ENCODE results near the gene CPLX4. TPM values are rescaled to one million over a fixed set of nuclear protein-coding genes. Genes with fewer than 3 reads are reported as not detected.
A peak's percentile ranks its signal among the peaks of the same experiment; 100 is the strongest.

CPLX4 gene
- total and polyA plus RNA-seq, 5 experiments from 2014 or later: not detected

- ATAC-seq (no peak), DNase-seq (peak in 3 of 10 donors; percentile 5 to 11 (median 11))
- H3K36me3 Mint-ChIP-seq: no peaks in the 10 kb centered on the region
- H3K27me3 Mint-ChIP-seq: peaks cover 27 to 82% (median 43%) of the 10 kb centered on the region in 5 donors
- H3K9me3 Mint-ChIP-seq: peaks cover 0 to 7% (median 0%) of the 10 kb centered on the region in 9 donors
- POLR2A ChIA-PET: interaction anchor here (0.6 kb wide), 1 partner anchor 18 kb away, joined by 4 read pairs; no protein-coding TSS in a partner anchor
- peaks cover 0 to 5% (median 0%) of the 10 kb centered on the region in 4 donors for H3K4me1 Mint-ChIP-seq
- H3K4me3 Mint-ChIP-seq: no peak overlapping the region
- no peak overlapping the region for H3K27ac Mint-ChIP-seq
Observed at GRCh38 chr18:59249199-59249774, 69.2 kb downstream of the CPLX4 start.

- POLR2A ChIA-PET: no interaction called here
- Mint-ChIP-seq H3K9me3 (peaks cover 0 to 6% (median 0%) of the 10 kb centered on the region in 9 donors), H3K27me3 (peaks cover 23 to 68% (median 33%) of the 10 kb centered on the region in 5 donors), H3K27ac (no peak overlapping the region), H3K4me1 (peaks cover 0 to 5% (median 0%) of the 10 kb centered on the region in 4 donors), H3K4me3 (no peak overlapping the region), H3K36me3 (no peaks in the 10 kb centered on the region)
- DNase-seq: no peak
- ATAC-seq: no peak
Observed at GRCh38 chr18:59246796-59247195, 71.7 kb downstream of the CPLX4 start.

Other genes with a start within 250 kb of the CPLX4 start
- gene SEC11C, start 178.8 kb downstream of the CPLX4 start, total RNA-seq: 10 to 100 TPM; 36.6 to 42.4 TPM
- gene SEC11C, start 178.8 kb downstream of the CPLX4 start, polyA plus RNA-seq: 100 to 1,000 TPM; 102 to 151 (median 116) TPM
- gene GRP, start 98.5 kb downstream of the CPLX4 start, total RNA-seq: not detected
- gene GRP, start 98.5 kb downstream of the CPLX4 start, polyA plus RNA-seq: not detected
- gene RAX, start 45.2 kb downstream of the CPLX4 start, total RNA-seq: not detected
- not detected for gene RAX, start 45.2 kb downstream of the CPLX4 start, polyA plus RNA-seq
- 10 to 100 TPM; 40.7 to 52.5 TPM for gene LMAN1, start 40.6 kb upstream of the CPLX4 start, total RNA-seq
- gene LMAN1, start 40.6 kb upstream of the CPLX4 start, polyA plus RNA-seq: 10 to 100 TPM; 27.5 to 38.4 (median 38.0) TPM

Data from naive thymus-derived CD8-positive, alpha-beta T cell (primary cell).